HEK293 (cell line): ENCODE measurements around the gene SPECC1L.

Experiments
- CTCF ChIP-seq: fragments of 450-650 bp; formaldehyde crosslinking; IDR thresholded peaks from 2 replicates; pipeline ENCODE4 v1.5.1; 2016; ENCODE audit warnings: missing biosample characterization, missing genetic modification characterization
- GLI2 ChIP-seq: fragments of 450-650 bp; formaldehyde crosslinking; IDR thresholded peaks from 2 replicates; pipeline ENCODE4; 2017; ENCODE audit warnings: missing biosample characterization, missing genetic modification characterization, low read depth, borderline replicate concordance
- MYNN ChIP-seq: fragments of 450-650 bp; formaldehyde crosslinking; IDR thresholded peaks from 2 replicates; pipeline ENCODE4 v1.5.1; 2016; ENCODE audit warnings: missing biosample characterization, missing genetic modification characterization, borderline replicate concordance
- ZFHX2 ChIP-seq: fragments of 450-650 bp; formaldehyde crosslinking; conservative IDR thresholded peaks from 2 replicates; pipeline ENCODE4 v1.5.1; 2016; ENCODE audit warnings: missing biosample characterization, missing genetic modification characterization
- TF ChIP-seq, protein P1 (sequence below): fragments of 450-650 bp; formaldehyde crosslinking; IDR thresholded peaks from 2 replicates; pipeline ENCODE4 v1.5.1; 2016; ENCODE audit warnings: missing biosample characterization, missing genetic modification characterization

DNA sequence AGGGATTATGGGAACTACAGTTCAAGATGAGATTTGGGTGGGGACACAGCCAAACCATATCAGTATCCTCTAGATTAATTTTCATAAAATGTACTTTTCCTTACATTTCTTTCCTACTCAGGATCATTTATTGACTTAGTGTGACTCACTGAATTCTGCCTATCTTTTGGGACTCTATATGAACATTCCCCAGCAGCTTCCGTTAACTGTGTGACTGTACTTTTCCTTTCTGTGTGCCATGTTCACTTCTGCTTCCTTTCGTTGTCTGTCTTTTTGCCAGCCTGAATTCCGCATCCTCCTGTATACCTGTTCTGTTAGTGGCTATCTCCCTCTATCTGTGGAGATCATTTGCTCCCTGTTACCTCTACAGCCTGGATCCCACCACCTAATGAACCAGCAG lies 48.8 kb downstream of the SPECC1L start:
- TF ChIP-seq CTCF, result no peak
- no peak for TF ChIP-seq GLI2 (tag by site-specific recombination)
- TF ChIP-seq, protein P1, sequence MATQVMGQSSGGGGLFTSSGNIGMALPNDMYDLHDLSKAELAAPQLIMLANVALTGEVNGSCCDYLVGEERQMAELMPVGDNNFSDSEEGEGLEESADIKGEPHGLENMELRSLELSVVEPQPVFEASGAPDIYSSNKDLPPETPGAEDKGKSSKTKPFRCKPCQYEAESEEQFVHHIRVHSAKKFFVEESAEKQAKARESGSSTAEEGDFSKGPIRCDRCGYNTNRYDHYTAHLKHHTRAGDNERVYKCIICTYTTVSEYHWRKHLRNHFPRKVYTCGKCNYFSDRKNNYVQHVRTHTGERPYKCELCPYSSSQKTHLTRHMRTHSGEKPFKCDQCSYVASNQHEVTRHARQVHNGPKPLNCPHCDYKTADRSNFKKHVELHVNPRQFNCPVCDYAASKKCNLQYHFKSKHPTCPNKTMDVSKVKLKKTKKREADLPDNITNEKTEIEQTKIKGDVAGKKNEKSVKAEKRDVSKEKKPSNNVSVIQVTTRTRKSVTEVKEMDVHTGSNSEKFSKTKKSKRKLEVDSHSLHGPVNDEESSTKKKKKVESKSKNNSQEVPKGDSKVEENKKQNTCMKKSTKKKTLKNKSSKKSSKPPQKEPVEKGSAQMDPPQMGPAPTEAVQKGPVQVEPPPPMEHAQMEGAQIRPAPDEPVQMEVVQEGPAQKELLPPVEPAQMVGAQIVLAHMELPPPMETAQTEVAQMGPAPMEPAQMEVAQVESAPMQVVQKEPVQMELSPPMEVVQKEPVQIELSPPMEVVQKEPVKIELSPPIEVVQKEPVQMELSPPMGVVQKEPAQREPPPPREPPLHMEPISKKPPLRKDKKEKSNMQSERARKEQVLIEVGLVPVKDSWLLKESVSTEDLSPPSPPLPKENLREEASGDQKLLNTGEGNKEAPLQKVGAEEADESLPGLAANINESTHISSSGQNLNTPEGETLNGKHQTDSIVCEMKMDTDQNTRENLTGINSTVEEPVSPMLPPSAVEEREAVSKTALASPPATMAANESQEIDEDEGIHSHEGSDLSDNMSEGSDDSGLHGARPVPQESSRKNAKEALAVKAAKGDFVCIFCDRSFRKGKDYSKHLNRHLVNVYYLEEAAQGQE (tag by site-specific recombination), result no peak
- no peak for TF ChIP-seq MYNN (tag by site-specific recombination)
- TF ChIP-seq ZFHX2 (tag by site-specific recombination), result no peak
